Epidermal melanocyte (primary cell): Measurements from ENCODE around the gene TENM4.

Source experiments
- DNase-seq: peaks from one replicate; pipeline ENCODE4 v3.0.0; 2011; ENCODE audit warnings: low spot score; ENCODE audit not compliant: insufficient read length

Gene TENM4

GRCh38 chr11:79089601-79090000 is 351.2 kb downstream of the TENM4 start:
- no peak for DNase-seq

GRCh38 chr11:79088967-79089366 is 351.9 kb downstream of the TENM4 start:
- no peak for DNase-seq

DNA sequence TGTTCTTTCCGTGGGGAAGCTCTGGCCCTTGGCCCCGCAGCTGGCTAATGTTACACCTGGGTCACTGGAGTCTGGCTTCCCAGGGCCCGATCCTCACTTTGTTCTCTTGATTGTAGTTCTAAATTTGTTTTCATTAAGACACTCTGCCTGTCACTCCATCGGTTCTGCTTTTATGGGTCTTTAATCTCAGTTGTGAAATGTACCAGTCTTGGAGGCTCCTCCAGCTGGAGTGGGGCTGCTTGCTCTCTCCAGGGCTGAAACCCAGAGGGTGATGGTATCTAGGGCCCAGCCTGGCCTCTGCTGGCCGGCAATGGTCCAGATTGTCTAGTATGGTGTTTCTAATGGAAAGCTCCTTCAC is 352.9 kb downstream of the TENM4 start:
- DNase-seq, result no peak

- no peak for DNase-seq
These were observed 353.4 kb downstream of the TENM4 start for GRCh38 chr11:79087238-79087960.

- no peak for DNase-seq
These were observed 354.8 kb downstream of the TENM4 start for GRCh38 chr11:79086056-79086455.

- DNase-seq, result no peak
These were observed 356.4 kb downstream of the TENM4 start for GRCh38 chr11:79084382-79084781.

GRCh38 chr11:79083352-79083751 is 357.5 kb downstream of the TENM4 start:
- no peak for DNase-seq

GRCh38 chr11:79082907-79083306 is 357.9 kb downstream of the TENM4 start:
- DNase-seq, result no peak

DNA sequence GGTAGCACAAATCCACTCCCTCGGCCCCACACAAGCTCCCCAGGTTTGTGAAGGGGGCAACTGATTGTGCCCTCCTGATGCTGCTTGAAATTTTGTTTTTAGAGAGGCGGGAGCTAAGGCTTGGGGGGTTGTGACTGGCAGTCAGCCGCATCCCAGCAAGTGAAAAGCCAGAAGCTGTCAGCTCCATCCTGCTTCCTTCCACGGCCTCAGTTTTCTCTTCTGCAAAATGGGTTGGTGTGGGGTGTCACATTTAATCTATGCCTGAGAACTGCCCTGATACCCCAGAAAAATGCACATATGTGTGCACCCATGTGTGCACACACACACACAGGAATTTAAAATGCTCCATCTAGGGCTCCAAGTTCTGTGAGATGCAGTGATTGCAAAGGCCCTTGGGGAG is 358.6 kb downstream of the TENM4 start:
- no peak for DNase-seq

DNA sequence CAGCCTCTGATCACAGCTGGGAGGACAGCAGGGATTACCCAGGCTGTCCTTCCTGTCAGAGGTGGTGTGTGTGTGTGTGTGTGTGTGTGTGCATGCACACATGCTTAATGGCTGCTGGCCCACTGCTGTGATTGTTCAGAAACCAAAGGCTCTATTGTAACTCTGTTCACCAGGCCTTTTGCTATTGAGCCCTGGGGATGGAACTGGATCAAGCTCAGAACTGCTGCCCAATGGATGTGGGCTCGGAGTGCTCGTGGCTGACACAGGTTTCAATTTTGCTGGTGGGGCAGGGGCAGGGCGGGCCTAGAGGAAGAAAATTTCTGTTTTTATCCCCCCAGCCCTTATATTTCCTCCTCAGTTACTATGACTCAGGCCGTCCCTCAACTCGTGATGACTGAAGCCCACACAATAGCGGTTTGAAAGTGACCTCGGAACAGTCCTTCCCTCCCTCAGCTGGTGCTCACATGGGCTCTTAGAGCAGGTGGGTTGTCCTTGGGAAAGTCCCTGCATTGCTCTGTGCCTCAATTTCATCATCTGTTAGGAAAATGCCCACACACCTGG is 359.3 kb downstream of the TENM4 start:
- DNase-seq, result no peak

DNA sequence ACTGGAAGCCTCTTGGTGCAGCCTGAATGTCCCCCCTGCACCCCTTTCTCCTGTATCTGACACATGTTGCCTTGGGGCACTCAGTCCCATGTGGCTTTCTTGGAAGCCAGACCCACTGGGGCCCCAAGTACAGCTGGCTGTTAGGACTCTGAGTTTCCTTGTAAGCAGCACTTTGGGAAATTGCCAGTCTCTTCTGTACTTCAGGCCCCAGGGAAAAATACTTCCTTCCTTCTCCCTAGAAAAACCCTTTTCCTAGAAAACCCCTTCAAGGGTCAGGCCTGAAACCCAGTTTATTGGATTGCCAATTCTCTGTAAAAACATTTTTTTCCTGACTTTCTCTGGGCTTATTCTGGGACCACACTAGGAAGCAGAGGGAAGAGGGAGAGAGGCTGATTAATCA is 360.3 kb downstream of the TENM4 start:
- no peak for DNase-seq

- no peak for DNase-seq
These were observed 361.8 kb downstream of the TENM4 start for GRCh38 chr11:79078999-79079398.

- no peak for DNase-seq
These were observed 362.4 kb downstream of the TENM4 start for GRCh38 chr11:79078456-79078855.

DNA sequence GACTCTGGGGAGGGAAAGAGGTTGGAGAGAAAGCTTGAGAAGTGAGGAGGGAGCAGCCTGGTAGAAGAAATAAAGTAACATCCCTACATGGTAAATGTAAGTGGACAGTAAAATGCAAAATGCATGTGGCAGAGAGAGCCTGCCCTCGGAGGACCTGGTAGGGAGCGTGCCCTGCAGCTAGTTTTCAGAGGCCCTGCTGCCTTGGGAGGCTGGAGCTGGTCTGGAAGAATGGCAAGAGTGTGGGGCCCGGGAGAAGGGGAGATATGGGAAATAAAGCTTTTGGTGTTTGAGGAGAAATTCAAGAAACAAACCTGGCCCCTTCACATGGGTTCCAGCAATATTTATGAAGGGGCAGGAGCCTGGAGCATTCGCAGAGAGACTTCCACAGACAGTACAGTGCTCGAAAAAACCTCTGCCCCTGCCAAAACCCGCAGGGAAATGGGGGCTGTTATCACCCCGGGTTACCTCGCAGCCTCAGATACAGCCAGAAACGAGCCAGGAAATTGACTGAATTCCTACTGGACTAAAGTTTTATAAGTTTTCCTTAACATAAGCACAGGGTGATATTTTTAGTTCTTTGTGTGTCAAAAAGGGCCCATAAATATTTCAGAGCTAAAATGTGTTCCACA is 363.0 kb downstream of the TENM4 start:
- no peak for DNase-seq

- no peak for DNase-seq
These were observed 364.2 kb downstream of the TENM4 start for GRCh38 chr11:79076526-79077115.

- DNase-seq, result no peak
These were observed 366.3 kb downstream of the TENM4 start for GRCh38 chr11:79074547-79074946.

- no peak for DNase-seq
These were observed 369.6 kb downstream of the TENM4 start for GRCh38 chr11:79071190-79071589.

DNA sequence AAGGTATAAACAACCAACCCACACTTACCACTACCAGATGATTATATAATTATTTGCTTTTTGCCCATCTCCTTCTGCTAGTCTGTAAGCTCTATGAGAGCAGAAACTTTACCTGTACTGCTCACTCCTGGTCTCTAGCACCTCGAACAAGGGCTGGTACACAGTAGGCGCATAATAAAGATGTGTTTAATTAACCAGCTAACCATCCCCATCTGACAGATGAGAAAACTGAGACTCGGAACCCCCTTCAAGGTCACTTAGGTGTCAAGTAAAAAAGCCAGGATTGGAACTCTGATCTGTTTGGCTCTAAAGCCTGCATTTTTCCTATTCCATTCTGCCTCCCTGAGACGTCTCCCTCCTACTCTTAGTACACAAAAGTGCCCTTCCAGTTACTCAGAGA is 370.3 kb downstream of the TENM4 start:
- no peak for DNase-seq

DNA sequence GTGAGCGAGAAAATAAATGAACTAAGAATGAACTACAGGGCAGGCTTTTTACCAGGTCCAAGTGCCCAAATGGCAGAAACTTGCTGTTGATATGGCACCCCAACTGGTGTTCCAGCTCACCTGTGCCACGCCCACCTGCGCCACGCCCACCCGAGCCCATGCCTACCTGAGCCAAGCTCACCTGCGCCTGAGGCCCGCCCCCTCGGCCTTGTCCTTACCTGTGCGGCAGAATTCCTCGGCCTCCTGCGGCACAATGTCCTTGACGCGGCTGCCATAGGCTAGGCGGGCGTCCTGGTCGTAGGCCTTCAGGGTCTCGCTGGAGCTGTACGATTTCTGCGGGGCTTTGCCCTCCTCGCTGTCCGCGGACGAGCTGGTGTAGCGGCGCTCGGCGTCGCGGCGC is 371.3 kb downstream of the TENM4 start:
- DNase-seq, result no peak

DNA sequence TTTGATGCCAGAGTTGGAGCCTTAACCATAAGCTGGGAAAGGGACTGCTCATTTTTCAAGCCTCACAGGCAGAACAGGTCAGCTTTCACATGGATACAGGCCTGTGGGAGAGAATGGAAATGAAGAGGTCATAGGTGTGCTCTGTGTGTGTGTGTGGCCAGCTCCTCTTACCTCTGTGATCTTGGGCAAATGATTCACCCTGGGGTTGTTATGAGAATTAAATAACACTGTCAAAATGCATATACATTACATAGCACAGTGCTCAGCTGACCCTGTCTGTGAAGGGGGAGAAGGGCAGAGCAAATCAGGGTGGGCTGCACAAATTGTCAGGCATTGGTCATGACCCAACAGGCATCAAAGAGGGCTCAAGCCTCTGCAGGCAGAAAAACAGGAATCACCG is 372.5 kb downstream of the TENM4 start:
- no peak for DNase-seq

DNA sequence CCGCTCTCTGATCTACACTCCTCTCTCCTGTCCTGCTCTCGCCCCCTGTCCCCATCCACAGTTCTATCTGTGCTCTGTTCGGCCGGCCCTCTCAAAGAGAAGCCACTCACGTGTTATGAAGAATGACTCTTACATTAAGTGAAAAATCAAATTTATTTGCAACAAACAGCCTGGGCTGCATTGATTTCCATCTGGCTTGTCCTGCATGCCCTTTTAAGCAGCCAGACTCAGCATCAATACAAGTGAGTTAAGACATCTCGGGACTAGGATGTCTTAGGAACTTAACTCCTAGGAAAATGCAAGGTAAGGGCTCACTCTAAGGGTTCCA is 373.5 kb downstream of the TENM4 start:
- no peak for DNase-seq

DNA sequence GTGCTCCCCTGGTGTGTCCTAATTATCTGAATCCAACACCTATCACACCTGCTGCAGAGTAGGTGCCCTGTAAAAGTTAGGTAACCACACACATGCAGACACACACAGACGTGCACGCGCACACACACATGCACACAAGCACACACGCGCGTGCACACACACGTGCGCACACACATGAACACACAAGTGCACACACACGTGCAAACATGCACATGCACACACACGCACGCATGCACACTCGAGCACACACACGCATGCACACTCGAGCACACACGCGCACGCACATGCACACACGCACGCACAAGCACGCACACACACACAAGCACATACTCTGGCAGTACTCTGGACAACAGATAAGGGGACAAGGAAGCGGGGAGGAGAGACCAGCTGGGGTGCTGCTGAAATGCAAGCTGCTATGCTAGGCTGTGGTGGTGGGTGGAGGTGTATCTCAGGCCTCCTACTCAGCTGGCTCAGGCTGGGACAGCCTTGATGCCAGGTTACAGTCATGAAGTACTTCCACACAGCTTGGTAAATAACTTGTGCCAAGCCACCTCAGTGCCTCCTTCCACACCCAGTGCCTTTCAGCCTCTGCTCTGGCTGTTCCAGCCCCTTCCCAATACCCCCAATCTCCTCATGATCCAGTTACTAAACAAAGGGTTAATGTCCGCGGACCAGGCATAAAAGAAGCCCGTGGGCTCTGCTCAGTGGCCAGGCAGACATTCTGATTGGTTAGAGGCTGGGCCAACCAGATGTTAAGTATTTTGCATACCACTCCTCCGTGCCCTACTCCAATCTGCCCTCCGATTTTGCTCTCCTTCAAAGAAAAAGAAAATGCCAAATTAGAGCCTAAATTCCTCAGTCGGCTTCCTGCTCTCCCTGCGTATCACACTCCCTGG is 374.1 kb downstream of the TENM4 start:
- DNase-seq, result no peak
